Cardiac muscle cell (in vitro differentiated cells and primary cell): ENCODE measurements around the gene KCNK7. TPM values are rescaled to one million over a fixed set of nuclear protein-coding genes. Genes with fewer than 3 reads are reported as not detected.
A peak's percentile ranks its signal among the peaks of the same experiment; 100 is the strongest.

Source experiments
- DNase-seq, 2 donors: peaks; one replicate each; pipeline versions ENCODE4 v3.0.0 to v3.0.0-alpha.2; 2010 to 2017; ENCODE audit warnings: low read depth in 1 of 2, low spot score in 1 of 2
- H3K27ac ChIP-seq: fragments of 200-600 bp; sonication (generic); 2 replicates; pipeline ENCODE4 v1.5.1; 2016
- H3K27me3 ChIP-seq: fragments of 200-600 bp; sonication (generic); 2 replicates; pipeline ENCODE4 v1.6.0; 2016; ENCODE audit warnings: control low read depth
- H3K36me3 ChIP-seq: fragments of 200-600 bp; sonication (generic); 2 replicates; pipeline ENCODE4 v1.5.1; 2016; ENCODE audit warnings: control low read depth
- H3K4me1 ChIP-seq: fragments of 200-600 bp; sonication (generic); 2 replicates; pipeline ENCODE4 v1.8.1; 2017; ENCODE audit warnings: low read depth, mild to moderate bottlenecking, mixed run types
- H3K4me3 ChIP-seq: fragments of 200-600 bp; sonication (generic); 2 replicates; pipeline ENCODE4 v1.5.1; 2016; ENCODE audit warnings: mild to moderate bottlenecking
- H3K9me3 ChIP-seq: fragments of 200-600 bp; sonication (generic); 2 replicates; pipeline ENCODE4 v1.5.1; 2017; ENCODE audit warnings: low read depth, mild to moderate bottlenecking, control low read depth
- polyA plus RNA-seq: library from polyadenylated mRNA; unstranded; fragments of >200 nt; fragmentation: Nextera tagmentation; extraction: Ambion mirVana; gene quantifications from 2 replicates; pipeline ENCODE4 v1.2.1, GENCODE V29; 2016
- total RNA-seq: library from RNA; depleted of rRNA; stranded (reverse); fragments of >200 nt; gene quantifications from 2 replicates; pipeline ENCODE4 v1.2.3, GENCODE V29; 2016
- TF ChIP-seq, protein P1 (sequence below): IDR thresholded peaks from 2 replicates; pipeline ENCODE4 v1.5.1; 2012; ENCODE audit warnings: low read depth, mild to moderate bottlenecking, low read length

Gene KCNK7
- total and polyA plus RNA-seq, 2 experiments from 2014 or later, result not detected

DNA sequence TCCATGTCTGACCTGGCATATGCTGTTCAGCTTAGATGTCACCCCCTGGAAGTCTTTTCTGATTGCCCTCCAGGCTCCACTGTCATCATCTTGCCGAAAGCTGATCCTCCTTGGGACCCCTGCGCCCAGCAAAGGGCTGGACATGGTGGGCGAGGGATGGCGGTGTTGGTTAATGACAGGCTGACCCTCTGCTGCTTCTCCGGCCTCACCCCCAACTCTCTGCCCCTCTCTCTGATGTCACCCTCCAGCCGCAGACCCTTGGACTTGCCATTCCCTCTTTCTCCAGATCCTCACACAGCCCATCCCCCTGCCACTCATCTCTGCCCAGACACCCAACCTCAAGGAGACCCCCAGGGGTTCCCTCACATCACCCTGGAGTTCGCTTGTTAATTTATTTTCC lies 17.5 kb downstream of the KCNK7 start:
- H3K27ac ChIP-seq, result no peak overlapping the region
- no peaks in the 10 kb centered on the region for H3K36me3 ChIP-seq
- peaks cover 15% of the 10 kb centered on the region for H3K4me1 ChIP-seq
- H3K4me3 ChIP-seq, result no peak overlapping the region
- H3K9me3 ChIP-seq, result no peaks in the 10 kb centered on the region
- H3K27me3 ChIP-seq, result peaks cover 21% of the 10 kb centered on the region
- no peak for DNase-seq
- TF ChIP-seq, protein P1, sequence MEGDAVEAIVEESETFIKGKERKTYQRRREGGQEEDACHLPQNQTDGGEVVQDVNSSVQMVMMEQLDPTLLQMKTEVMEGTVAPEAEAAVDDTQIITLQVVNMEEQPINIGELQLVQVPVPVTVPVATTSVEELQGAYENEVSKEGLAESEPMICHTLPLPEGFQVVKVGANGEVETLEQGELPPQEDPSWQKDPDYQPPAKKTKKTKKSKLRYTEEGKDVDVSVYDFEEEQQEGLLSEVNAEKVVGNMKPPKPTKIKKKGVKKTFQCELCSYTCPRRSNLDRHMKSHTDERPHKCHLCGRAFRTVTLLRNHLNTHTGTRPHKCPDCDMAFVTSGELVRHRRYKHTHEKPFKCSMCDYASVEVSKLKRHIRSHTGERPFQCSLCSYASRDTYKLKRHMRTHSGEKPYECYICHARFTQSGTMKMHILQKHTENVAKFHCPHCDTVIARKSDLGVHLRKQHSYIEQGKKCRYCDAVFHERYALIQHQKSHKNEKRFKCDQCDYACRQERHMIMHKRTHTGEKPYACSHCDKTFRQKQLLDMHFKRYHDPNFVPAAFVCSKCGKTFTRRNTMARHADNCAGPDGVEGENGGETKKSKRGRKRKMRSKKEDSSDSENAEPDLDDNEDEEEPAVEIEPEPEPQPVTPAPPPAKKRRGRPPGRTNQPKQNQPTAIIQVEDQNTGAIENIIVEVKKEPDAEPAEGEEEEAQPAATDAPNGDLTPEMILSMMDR, result no peak

DNA sequence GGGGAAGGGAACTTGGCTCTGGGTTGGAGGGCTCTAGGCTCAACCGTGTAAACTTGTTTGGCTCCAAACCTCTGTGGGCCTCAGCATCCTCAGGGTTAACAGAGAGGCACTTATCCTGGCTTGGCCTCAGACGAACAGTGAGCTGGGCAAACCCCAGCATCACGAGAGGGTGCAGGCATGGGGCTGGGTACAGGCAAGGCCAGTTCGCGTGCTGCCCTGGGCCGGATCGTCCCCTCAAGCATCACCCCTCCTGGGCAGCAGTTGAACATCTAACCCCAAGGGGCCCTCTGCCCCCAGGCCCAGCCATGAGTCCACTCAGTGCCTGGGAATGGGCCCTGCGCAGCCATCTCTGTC lies 17.9 kb downstream of the KCNK7 start:
- Histone ChIP-seq H3K27ac (no peak overlapping the region), H3K36me3 (no peaks in the 10 kb centered on the region), H3K9me3 (no peaks in the 10 kb centered on the region), H3K4me1 (peaks cover 15% of the 10 kb centered on the region), H3K4me3 (no peak overlapping the region), H3K27me3 (peaks cover 17% of the 10 kb centered on the region)
- no peak for DNase-seq
- TF ChIP-seq, protein P1, result no peak

DNA sequence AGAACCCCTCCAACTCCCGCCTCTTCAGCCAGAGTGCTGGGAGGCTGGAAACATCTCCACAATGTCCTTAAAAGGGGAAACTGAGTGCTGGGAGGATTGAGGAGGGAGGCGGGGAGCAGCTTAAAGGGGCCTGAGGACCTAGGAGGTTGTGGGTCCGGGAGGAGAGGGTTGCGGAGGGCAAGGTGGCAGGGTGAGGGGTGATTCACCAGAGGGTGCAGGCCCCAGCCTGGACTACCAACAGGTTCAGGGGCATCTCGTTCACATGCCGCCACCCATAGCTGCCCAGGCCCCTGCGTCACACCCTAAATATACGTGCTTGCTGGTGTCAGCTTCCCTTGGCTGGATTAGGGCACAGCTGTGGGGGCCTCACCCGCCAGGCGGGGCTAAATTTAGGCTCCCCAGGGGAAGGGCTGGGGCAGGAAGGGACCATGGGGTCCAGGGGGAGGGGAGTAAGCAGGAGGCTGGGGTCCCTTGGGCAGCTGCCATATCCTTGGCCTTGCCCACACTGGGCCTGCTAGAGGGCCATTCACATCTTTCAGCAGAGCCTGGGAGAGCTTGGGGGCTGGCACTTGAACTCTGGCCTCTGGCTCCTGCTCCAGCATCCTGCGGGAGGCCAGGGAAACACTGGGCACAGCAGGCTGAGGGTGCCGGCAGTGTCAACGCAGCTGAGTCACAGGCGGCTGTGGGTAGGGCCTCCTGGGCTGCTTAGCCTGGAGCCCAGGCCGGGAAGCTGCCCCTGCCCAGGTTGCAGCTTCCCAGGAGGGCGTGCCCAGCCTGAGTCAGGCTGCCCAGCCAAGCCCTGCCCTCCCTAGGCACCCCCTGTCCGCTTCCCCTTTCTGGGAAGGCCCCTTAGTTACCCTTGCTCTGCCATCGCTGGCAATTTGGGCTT lies 18.5 kb downstream of the KCNK7 start:
- Histone ChIP-seq H3K36me3 (no peaks in the 10 kb centered on the region), H3K27me3 (peaks cover 11% of the 10 kb centered on the region)

DNA sequence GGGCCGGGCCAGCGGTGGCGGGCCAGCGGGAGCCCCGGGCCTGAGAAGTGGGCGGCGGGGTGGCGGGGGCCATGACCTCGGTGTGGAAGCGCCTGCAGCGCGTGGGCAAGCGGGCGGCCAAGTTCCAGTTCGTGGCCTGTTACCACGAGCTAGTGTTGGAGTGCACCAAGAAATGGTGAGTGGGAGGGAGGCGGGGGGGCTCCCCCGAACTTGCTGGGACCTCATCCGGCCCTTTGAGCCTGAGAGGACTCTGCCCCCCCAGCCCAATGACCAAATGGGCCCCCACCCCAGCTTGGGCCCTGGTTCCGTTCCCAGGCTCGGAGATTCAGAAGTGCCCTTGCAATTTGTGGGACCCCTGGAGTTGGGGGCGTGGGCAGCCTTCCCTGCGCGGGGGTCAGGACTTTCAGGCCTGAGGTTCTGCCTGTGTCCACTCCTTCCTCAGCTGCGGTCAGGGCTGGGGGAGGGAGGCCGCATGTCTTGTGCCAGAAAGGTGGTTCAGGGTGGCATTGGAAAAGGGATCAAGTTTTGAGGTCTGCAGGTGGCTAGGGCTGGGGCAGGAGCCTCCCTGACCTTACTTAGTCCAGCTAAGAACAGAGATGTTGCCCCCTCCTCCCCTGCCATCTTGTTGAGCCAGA lies 19.3 kb downstream of the KCNK7 start:
- no peak for DNase-seq

More for the DNA sequence above, 18.5 kb downstream of the KCNK7 start:
- H3K4me1 ChIP-seq, result peaks cover 15% of the 10 kb centered on the region
- H3K27ac ChIP-seq, result no peak overlapping the region
- no peaks in the 10 kb centered on the region for H3K9me3 ChIP-seq
- DNase-seq, result peak in 1 of 2 donors; percentile 51
- H3K4me3 ChIP-seq, result no peak overlapping the region
- TF ChIP-seq, protein P1, result no peak

DNA sequence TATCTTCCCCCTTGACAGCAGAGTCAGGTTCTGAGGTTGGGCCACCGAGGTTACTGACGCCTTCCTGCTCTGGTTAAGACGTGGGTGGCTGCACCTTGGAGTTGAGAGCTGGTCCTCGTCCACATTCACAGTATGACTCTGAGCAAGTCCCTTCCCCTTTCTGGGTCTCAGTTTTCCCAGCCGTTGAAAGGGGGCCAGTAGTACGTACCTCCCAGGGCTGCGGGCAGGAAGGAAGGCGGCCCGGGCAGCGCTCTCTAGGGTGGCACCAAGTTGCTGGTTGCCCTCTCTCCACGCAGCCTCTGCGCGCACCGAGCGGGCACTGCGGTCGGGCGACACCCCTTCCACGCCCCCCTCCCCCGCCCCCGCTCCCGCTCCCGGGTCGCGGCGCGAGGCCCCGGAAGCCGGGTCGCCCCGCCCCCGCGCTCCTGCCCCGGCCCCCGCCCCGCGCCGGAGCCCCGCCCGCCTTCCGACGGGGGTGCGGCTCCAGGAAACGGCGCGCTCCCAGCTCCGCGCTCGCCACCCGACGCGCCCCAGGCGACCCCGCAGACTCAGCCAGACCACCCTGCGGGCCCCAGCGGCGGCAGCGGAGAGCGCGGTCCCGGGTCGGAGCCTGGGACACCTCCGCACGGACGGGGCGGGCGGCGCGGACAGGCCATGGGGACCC lies 19.9 kb downstream of the KCNK7 start, which contains the start of gene EHBP1L1:
Gene EHBP1L1 (plus strand): TSS at position 486 of the 664 bp plus-strand sequence. CDS start 250 bp downstream, outside the sequence.
- Histone ChIP-seq H3K4me3 (peak within 1 kb of the TSS; percentile 45), H3K9me3 (no peaks in the 10 kb centered on the region), H3K27me3 (peaks cover 5% of the 10 kb centered on the region), H3K27ac (no peak within 1 kb of the TSS), H3K36me3 (no peaks in the 10 kb centered on the region), H3K4me1 (peaks cover 23% of the 10 kb centered on the region)
- TF ChIP-seq, protein P1, result no peak
- peak; percentile 65 for DNase-seq

More for the DNA sequence above, 19.3 kb downstream of the KCNK7 start:
- H3K27ac ChIP-seq, result no peak overlapping the region
- peaks cover 6% of the 10 kb centered on the region for H3K27me3 ChIP-seq
- H3K4me3 ChIP-seq, result peak overlapping the region; percentile 45
- TF ChIP-seq, protein P1, result no peak
- no peaks in the 10 kb centered on the region for H3K9me3 ChIP-seq
- H3K36me3 ChIP-seq, result no peaks in the 10 kb centered on the region
- H3K4me1 ChIP-seq, result peaks cover 18% of the 10 kb centered on the region
